CD4-positive, alpha-beta T cell treated with Interleukin-17A for 1 hour (primary cell): ENCODE measurements around the gene CBLB.

Source experiments
- DNase-seq: peaks from one replicate; pipeline ENCODE4 v3.0.0-alpha.2; 2020

CBLB gene

GRCh38 chr3:105845488-105845887 lies 23.3 kb downstream of the CBLB start:
- no peak for DNase-seq

- DNase-seq = no peak
These were observed 24.1 kb downstream of the CBLB start for GRCh38 chr3:105844704-105845103.

GRCh38 chr3:105843994-105844393 lies 24.8 kb downstream of the CBLB start:
- DNase-seq = no peak

GRCh38 chr3:105842943-105843342 lies 25.9 kb downstream of the CBLB start:
- DNase-seq = no peak

- DNase-seq = no peak
These were observed 26.4 kb downstream of the CBLB start for GRCh38 chr3:105842449-105842848.

- no peak for DNase-seq
These were observed 30.9 kb downstream of the CBLB start for GRCh38 chr3:105837947-105838346.

GRCh38 chr3:105837143-105837740 lies 31.6 kb downstream of the CBLB start:
- DNase-seq = no peak

- DNase-seq = peak; percentile 63
These were observed 32.3 kb downstream of the CBLB start for GRCh38 chr3:105836533-105836932.

GRCh38 chr3:105835606-105836005 lies 33.2 kb downstream of the CBLB start:
- DNase-seq = no peak

GRCh38 chr3:105834768-105835167 lies 34.0 kb downstream of the CBLB start:
- DNase-seq = no peak

GRCh38 chr3:105832644-105833043 lies 36.2 kb downstream of the CBLB start:
- DNase-seq = peak; percentile 31

GRCh38 chr3:105830836-105831235 lies 38.0 kb downstream of the CBLB start:
- DNase-seq = no peak

- DNase-seq = peak; percentile 69
These were observed 38.8 kb downstream of the CBLB start for GRCh38 chr3:105829871-105830622.

- DNase-seq = peak; percentile 42
These were observed 39.6 kb downstream of the CBLB start for GRCh38 chr3:105829229-105829628.

- DNase-seq = peak; percentile 61
These were observed 40.1 kb downstream of the CBLB start for GRCh38 chr3:105828703-105829102.

- no peak for DNase-seq
These were observed 40.9 kb downstream of the CBLB start for GRCh38 chr3:105827959-105828358.

GRCh38 chr3:105826778-105827634 lies 41.8 kb downstream of the CBLB start:
- DNase-seq = no peak

- no peak for DNase-seq
These were observed 44.7 kb downstream of the CBLB start for GRCh38 chr3:105824129-105824528.

- DNase-seq = no peak
These were observed 45.5 kb downstream of the CBLB start for GRCh38 chr3:105823149-105823867.

GRCh38 chr3:105822171-105823123 lies 46.4 kb downstream of the CBLB start:
- no peak for DNase-seq

GRCh38 chr3:105821433-105821832 lies 47.4 kb downstream of the CBLB start:
- DNase-seq = no peak

GRCh38 chr3:105816833-105817232 lies 52.0 kb downstream of the CBLB start:
- no peak for DNase-seq
